ENCODE measurements around the gene TRIM3.

The TRIM3 gene

GRCh38 chr11:6415797-6416196 lies 57.9 kb downstream of the TRIM3 start:
- in situ Hi-C loops (cut with HindIII; ENCODE audit: low sequenced_read_pairs) = no loop called here
- no peak for TF ChIP-seq CTCF (IDR thresholded peaks at IDR 0.05; ENCODE audit: low read depth, low read length, missing control alignments)
- no peak overlapping the region for H3K4me3 ChIP-seq (ENCODE audit: low read depth, low read length)
- no peak for DNase-seq (ENCODE audit: low read depth)

- TF ChIP-seq CTCF (IDR thresholded peaks at IDR 0.05; ENCODE audit: low read depth, low read length, missing control alignments) = no peak
- no peak for DNase-seq (ENCODE audit: low read depth)
- H3K4me3 ChIP-seq (ENCODE audit: low read depth, low read length) = no peak overlapping the region
- in situ Hi-C loops (cut with HindIII; ENCODE audit: low sequenced_read_pairs) = no loop called here
Measured at GRCh38 chr11:6414874-6415328, 58.8 kb downstream of the TRIM3 start.

GRCh38 chr11:6413791-6414201 lies 59.9 kb downstream of the TRIM3 start:
- in situ Hi-C loops (cut with HindIII; ENCODE audit: low sequenced_read_pairs) = no loop called here
- no peak for TF ChIP-seq CTCF (IDR thresholded peaks at IDR 0.05; ENCODE audit: low read depth, low read length, missing control alignments)
- DNase-seq (ENCODE audit: low read depth) = no peak
- no peak overlapping the region for H3K4me3 ChIP-seq (ENCODE audit: low read depth, low read length)

GRCh38 chr11:6411594-6412031 lies 62.1 kb downstream of the TRIM3 start:
- in situ Hi-C loops (cut with HindIII; ENCODE audit: low sequenced_read_pairs) = no loop called here
- no peak for DNase-seq (ENCODE audit: low read depth)
- H3K4me3 ChIP-seq (ENCODE audit: low read depth, low read length) = no peak overlapping the region
- TF ChIP-seq CTCF (IDR thresholded peaks at IDR 0.05; ENCODE audit: low read depth, low read length, missing control alignments) = no peak

GRCh38 chr11:6410695-6411430 lies 62.9 kb downstream of the TRIM3 start:
- DNase-seq (ENCODE audit: low read depth) = no peak
- TF ChIP-seq CTCF (IDR thresholded peaks at IDR 0.05; ENCODE audit: low read depth, low read length, missing control alignments) = no peak
- no peak overlapping the region for H3K4me3 ChIP-seq (ENCODE audit: low read depth, low read length)
- in situ Hi-C loops (cut with HindIII; ENCODE audit: low sequenced_read_pairs) = no loop called here

GRCh38 chr11:6406370-6406769 lies 67.4 kb downstream of the TRIM3 start:
- in situ Hi-C loops (cut with HindIII; ENCODE audit: low sequenced_read_pairs) = no loop called here
- no peak for TF ChIP-seq CTCF (IDR thresholded peaks at IDR 0.05; ENCODE audit: low read depth, low read length, missing control alignments)
- no peak for DNase-seq (ENCODE audit: low read depth)
- H3K4me3 ChIP-seq (ENCODE audit: low read depth, low read length) = no peak overlapping the region

All from astrocyte of the cerebellum (primary cell).